Esophagus (tissue), 2 donors: ENCODE data around the gene ARRDC5. TPM values are rescaled to one million over a fixed set of nuclear protein-coding genes. Genes with fewer than 3 reads are reported as not detected.
"Not testable (repeated sequence)": the region's sequence is repeated elsewhere in the genome, so short reads cannot be mapped to it uniquely, and the experiment has no call there.

Experiments
- H3K27ac ChIP-seq, 2 donors: one replicate each; pipeline ENCODE4 v1.5.1; 2013; ENCODE audit warnings: low read depth in 2 of 2, mild to moderate bottlenecking in 2 of 2, inconsistent platforms in 1 of 2, low read length in 1 of 2, moderate library complexity in 1 of 2
- H3K27me3 ChIP-seq, 2 donors: one replicate each; pipeline ENCODE4 v1.6.1; 2013; ENCODE audit warnings: low read length in 2 of 2, control low read depth in 1 of 2, mild to moderate bottlenecking in 1 of 2; ENCODE audit not compliant: insufficient read depth in 2 of 2, control insufficient read depth in 1 of 2
- H3K36me3 ChIP-seq, 2 donors: one replicate each; pipeline ENCODE4 v1.6.1; 2013; ENCODE audit warnings: low read length in 1 of 2; ENCODE audit not compliant: control insufficient read depth in 2 of 2, insufficient read depth in 2 of 2
- H3K4me1 ChIP-seq, 2 donors: one replicate each; pipeline ENCODE4 v1.6.1; 2013; ENCODE audit warnings: low read length in 1 of 2; ENCODE audit not compliant: control insufficient read depth in 2 of 2, insufficient read depth in 2 of 2
- H3K4me3 ChIP-seq, 2 donors: one replicate each; pipeline ENCODE4 v1.5.1; 2013; ENCODE audit warnings: low read length in 2 of 2, mild to moderate bottlenecking in 2 of 2, low read depth in 1 of 2, moderate library complexity in 1 of 2
- H3K9me3 ChIP-seq, 2 donors: one replicate each; pipeline ENCODE4 v1.6.1; 2013; ENCODE audit warnings: mild to moderate bottlenecking in 2 of 2, low read depth in 1 of 2, low read length in 1 of 2, moderate library complexity in 1 of 2; ENCODE audit not compliant: control insufficient read depth in 2 of 2, insufficient read depth in 1 of 2
- WGBS, 2 donors: extraction: QIAGEN DNeasy Blood & Tissue Kit; methylation state at CpG; one replicate each; pipeline ENCODE4 v1.1.7; 2013; 5-methylcytosine and 5-hydroxymethylcytosine counted together
- polyA plus RNA-seq, 2 donors: library from polyadenylated mRNA; stranded (reverse); fragments of 200-250 nt; gene quantifications; one replicate each; pipeline ENCODE4 v1.2.3, GENCODE V29; 2013
- donor health status: healthy with polysubstance abuse.
- donor health status: Bipolar disorder and iron deficiency.

ARRDC5 gene
- polyA plus RNA-seq, 2 donors = 0.08 to 0.31 TPM

DNA sequence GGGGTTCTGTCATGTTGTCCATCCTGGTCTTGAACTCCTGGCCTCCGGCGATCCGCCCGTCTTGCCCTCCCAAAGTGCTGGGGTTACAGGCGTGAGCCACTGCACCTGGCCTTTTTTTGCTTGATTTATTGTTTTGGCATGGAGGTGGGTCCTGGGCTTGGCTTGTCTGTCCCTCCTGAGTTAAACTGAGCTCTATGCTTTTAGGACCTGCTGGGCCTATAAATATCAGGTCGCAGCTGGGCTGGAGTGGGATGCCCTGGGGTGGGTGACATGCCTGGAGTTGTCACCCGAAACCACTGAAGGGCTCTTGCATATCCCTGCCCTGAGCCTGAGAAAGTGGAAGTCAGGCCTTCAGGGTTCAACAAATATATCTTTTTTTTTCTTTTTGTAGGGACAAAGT, 5.5 kb downstream of the ARRDC5 start:
- Histone ChIP-seq H3K36me3 (no peaks in the 10 kb centered on the region), H3K27ac (no peak overlapping the region), H3K4me1 (peaks cover 0 to 2% of the 10 kb centered on the region in 2 donors), H3K4me3 (no peak overlapping the region), H3K9me3 (no peaks in the 10 kb centered on the region), H3K27me3 (no peaks in the 10 kb centered on the region)
- WGBS, 2 donors = 90 to 93% methylated on average over 7 of the region's 7 CpGs

DNA sequence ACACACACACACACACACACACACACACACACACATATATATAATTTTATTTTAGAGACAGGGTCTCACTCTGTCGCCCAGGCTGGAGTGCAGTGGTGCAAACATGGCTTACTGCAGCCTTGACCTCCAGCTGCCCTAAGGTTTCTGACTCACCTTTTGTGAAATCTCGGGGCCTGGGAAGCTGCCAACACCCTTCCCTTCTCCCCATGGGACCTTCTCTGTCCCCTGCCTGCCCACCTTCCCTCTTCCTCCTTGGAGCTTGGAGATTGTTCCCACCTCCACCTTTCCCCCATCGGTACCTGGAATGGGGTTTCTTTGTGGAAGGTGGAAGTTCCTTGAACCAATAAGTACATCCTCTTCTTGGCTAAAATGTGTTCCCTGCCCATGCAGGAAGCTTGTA, 6.3 kb downstream of the ARRDC5 start:
- WGBS, 2 donors = 58 to 59% methylated on average over 3 of the region's 3 CpGs

DNA sequence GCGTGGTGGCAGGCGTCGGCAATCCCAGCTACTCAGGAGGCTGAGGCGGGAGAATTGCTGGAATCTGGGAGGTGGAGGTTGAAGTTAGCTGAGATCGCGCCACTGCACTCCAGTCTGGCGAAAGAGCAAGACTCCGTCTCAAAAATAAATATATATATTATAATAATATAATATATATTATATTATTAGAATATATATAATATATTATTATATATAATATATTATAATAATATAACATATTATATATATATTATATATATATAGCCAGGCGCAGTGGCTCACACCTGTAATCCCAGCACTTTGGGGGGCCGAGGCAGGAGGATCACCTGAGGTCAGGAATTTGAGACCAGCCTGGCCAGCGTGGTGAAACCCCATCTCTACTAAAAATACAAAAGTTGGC, 9.7 kb downstream of the ARRDC5 start:
- not testable (repeated sequence) for H3K27ac ChIP-seq, H3K36me3 ChIP-seq, H3K4me3 ChIP-seq, H3K9me3 ChIP-seq, H3K27me3 ChIP-seq, H3K4me1 ChIP-seq
- 92 to 95% methylated on average over 11 of the region's 11 CpGs for WGBS, 2 donors

More for the DNA sequence above, 6.3 kb downstream of the ARRDC5 start:
- H3K27me3 ChIP-seq = no peaks in the 10 kb centered on the region
- H3K9me3 ChIP-seq = no peaks in the 10 kb centered on the region
- no peak overlapping the region for H3K4me3 ChIP-seq
- H3K27ac ChIP-seq = peak overlapping the region; percentile 34 to 68
- H3K36me3 ChIP-seq = no peaks in the 10 kb centered on the region
- H3K4me1 ChIP-seq = peaks cover 0 to 2% of the 10 kb centered on the region in 2 donors

DNA sequence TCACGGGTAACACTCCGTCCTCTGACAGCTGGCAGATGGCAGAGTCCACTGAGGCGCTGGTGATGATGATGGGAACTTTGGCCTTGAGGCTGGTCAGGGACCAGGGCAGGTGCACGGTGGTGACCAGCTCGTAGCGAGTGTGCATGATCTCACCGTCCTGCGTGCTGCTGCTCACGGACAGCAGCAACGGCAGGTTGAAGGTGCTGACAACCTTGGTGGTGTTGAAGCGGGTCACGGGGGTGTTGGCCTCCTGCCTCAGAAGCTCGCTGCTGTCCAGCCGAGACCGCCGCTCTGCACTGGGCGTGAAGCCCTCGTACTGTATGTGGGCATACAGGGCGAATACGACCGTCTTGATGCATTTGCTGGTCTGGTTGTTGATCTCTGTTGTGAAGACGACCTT, 11.6 kb downstream of the ARRDC5 start:
- WGBS, 2 donors = 81 to 91% methylated on average over 22 of the region's 22 CpGs
- Histone ChIP-seq H3K9me3 (no peaks in the 10 kb centered on the region), H3K27ac (no peak overlapping the region), H3K36me3 (no peaks in the 10 kb centered on the region), H3K27me3 (no peaks in the 10 kb centered on the region), H3K4me1 (no peaks in the 10 kb centered on the region), H3K4me3 (no peak overlapping the region)

DNA sequence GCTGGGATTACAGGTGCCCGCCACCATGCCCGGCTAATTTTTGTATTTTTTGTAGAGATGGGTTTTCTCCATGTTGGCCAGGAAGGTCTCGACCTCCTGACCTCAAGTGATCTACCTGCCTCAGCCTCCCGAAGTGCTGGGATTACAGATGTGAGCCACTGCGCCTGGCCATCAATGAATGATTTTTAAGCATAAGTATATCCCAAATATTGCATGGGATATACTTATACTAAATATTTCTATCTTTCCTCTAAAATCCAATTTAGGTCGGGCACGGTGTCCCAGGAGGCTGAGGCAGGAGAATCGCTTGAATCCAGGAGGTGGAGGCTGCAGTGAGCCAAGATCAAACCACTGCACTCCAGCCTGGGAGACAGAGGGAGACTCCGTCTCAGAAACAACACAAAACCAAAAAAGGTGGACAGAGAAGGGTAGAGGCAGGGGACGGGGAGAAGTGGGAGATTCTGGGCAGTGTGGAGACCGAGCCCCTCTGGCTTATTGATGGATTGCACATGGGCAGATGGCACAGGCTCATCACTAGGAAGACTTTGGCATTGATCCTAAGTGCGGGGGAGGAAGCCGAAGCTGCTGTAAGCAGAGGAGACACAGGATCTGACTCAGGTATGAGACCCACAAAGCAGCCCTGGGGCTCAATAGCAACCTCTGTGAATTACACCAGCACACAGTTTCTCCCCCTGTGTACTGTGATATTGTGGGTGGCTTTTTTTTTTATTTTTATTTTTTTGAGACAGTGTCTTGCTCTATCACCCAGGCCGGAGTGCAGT, 13.5 kb downstream of the ARRDC5 start:
- no peak overlapping the region for H3K27ac ChIP-seq
- H3K9me3 ChIP-seq = no peaks in the 10 kb centered on the region
- H3K4me1 ChIP-seq = no peaks in the 10 kb centered on the region
- no peaks in the 10 kb centered on the region for H3K36me3 ChIP-seq
- 82 to 83% methylated on average over 14 of the region's 14 CpGs for WGBS, 2 donors
- no peaks in the 10 kb centered on the region for H3K27me3 ChIP-seq
- no peak overlapping the region for H3K4me3 ChIP-seq

DNA sequence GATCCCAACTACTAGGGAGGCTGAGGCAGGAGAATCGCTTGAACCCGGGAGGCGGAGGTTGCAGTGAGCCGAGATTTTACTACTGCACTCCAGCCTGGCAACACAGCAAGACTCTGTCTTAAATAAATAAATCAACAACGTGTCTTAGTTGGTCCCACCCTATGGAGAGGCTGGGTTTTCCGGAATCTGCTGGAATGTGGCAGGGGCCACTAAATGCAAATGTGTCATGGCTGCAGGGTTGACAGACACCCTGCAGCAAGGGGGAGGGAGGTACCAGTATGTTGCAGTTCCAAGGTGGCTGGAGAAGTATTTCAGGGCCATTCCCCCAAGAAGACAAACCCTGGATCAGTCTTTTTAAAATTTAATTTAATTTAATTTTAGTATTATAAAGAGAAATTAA, 14.9 kb downstream of the ARRDC5 start:
- H3K27ac ChIP-seq, H3K27me3 ChIP-seq, H3K36me3 ChIP-seq, H3K4me1 ChIP-seq, H3K4me3 ChIP-seq, H3K9me3 ChIP-seq: not testable (repeated sequence)
- WGBS, 2 donors = 63 to 71% methylated on average over 3 to 5 of the region's 6 CpGs

DNA sequence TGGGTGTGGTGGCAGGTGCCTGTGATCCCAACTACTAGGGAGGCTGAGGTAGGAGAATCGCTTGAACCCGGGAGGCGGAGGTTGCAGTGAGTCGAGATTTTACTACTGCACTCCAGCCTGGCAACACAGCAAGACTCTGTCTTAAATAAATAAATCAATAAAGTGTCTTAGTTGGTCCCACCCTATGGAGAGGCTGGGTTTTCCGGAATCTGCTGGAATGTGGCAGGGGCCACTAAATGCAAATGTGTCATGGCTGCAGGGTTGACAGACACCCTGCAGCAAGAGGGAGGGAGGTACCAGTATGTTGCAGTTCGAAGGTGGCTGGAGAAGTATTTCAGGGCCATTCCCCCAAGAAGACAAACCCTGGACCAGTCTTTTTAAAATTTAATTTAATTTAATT, 17.7 kb downstream of the ARRDC5 start:
- H3K4me3 ChIP-seq, H3K4me1 ChIP-seq: not testable (repeated sequence)
- 91% methylated on average over 4 to 5 of the region's 6 CpGs for WGBS, 2 donors

DNA sequence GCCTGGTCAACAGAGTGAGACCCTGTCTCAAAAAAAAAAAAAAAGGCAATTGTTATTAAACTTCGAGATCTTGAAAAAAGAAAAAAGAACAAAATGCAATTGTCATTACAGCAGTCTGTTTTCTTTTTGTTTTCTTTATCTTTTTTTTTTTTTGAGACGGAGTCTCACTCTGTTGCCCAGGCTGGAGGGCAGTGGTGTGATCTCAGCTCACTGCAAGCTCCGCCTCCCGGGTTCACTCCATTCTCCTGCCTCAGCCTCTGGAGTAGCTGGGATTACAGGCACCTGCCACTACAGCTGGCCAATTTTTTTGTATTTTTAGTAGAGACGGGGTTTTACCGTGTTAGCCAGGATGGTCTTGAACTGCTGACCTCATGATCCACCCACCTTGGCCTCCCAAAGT, 19.8 kb downstream of the ARRDC5 start:
- 80 to 81% methylated on average over 6 of the region's 6 CpGs for WGBS, 2 donors
- not testable (repeated sequence) for H3K36me3 ChIP-seq, H3K27ac ChIP-seq, H3K4me3 ChIP-seq, H3K9me3 ChIP-seq, H3K27me3 ChIP-seq, H3K4me1 ChIP-seq

More for the DNA sequence above, 17.7 kb downstream of the ARRDC5 start:
- H3K27me3 ChIP-seq, H3K27ac ChIP-seq, H3K36me3 ChIP-seq, H3K9me3 ChIP-seq: not testable (repeated sequence)

DNA sequence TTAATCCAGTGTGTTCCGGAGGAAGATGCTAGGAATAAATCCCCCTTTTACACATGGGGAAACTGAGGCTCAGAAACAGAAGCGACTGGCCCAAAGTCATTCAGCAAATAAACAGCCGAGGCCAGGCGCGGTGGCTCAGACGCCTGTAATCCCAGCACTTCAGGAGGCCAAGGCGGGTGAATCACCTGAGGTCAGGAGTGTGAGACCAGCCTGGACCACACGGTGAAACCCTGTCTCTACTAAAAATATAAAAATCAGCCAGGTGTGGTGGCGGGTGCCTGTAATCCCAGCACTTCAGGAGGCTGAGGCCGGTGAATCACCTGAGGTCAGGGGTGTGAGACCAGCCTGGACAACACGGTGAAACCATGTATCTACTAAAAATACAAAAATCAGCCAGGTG, 23.7 kb downstream of the ARRDC5 start:
- 92 to 94% methylated on average over 11 of the region's 11 CpGs for WGBS, 2 donors

DNA sequence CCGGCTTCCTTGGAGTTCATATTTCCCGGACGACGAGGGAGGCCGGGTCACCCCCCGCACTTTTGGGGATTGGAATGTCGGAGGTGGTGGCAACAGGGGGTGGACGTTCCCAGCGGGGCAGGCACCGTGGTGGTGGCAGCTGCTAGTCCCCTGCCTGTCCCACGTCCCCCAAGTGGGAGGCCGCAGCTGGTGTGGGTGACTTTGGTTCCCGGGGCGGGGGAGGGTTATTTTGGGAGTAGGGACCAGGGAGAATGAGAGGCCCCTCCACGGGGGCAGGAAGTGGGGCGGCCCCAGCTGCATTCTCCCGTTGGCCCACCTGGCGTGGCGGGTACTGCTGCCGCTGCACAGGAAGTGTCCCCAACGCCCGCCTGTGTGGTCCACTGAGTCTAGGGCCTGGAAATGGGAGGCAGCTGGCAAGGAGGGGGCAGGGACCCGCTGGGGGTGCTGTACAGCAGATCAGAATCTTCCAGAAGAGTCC, 24.2 kb downstream of the ARRDC5 start:
- 41 to 43% methylated on average over 23 of the region's 23 CpGs for WGBS, 2 donors
- Histone ChIP-seq H3K4me3 (no peak overlapping the region), H3K4me1 (no peaks in the 10 kb centered on the region), H3K27me3 (no peaks in the 10 kb centered on the region), H3K36me3 (no peaks in the 10 kb centered on the region), H3K9me3 (no peaks in the 10 kb centered on the region), H3K27ac (no peak overlapping the region)

More for the DNA sequence above, 23.7 kb downstream of the ARRDC5 start:
- no peaks in the 10 kb centered on the region for H3K27me3 ChIP-seq
- H3K4me3 ChIP-seq = no peak overlapping the region
- H3K27ac ChIP-seq = no peak overlapping the region
- H3K36me3 ChIP-seq = no peaks in the 10 kb centered on the region
- no peaks in the 10 kb centered on the region for H3K9me3 ChIP-seq
- no peaks in the 10 kb centered on the region for H3K4me1 ChIP-seq
